GM23338 (cell line): ENCODE measurements around the gene CHMP3. TPM values are rescaled to one million over a fixed set of nuclear protein-coding genes. Genes with fewer than 3 reads are reported as not detected.

Source experiments
- ATAC-seq: fragments of 200-7000 bp; cut with Tn5 transposase; 3 replicates; pipeline ENCODE4 v1.9.1; 2020
- DNase-seq: peaks from one replicate; pipeline ENCODE4 v3.0.0-alpha.2; 2015; ENCODE audit warnings: low spot score
- H2AFZ ChIP-seq: fragments of 200-600 bp; sonication (generic); 2 replicates; pipeline ENCODE4 v1.8.0; 2016; ENCODE audit warnings: antibody characterized with exemption, mild to moderate bottlenecking, moderate library complexity
- H3F3A ChIP-seq: fragments of 200-600 bp; sonication (generic); replicated peaks from 2 replicates; pipeline ENCODE4 v1.8.0; 2017; ENCODE audit warnings: antibody characterized with exemption, mixed run types, low read depth
- H3K27ac ChIP-seq: fragments of 200-600 bp; sonication (generic); 2 replicates; pipeline ENCODE4 v1.6.1; 2016; ENCODE audit warnings: low read depth
- H3K27me3 ChIP-seq: fragments of 200-600 bp; sonication (generic); 2 replicates; pipeline ENCODE4 v1.8.0; 2016; ENCODE audit warnings: mild to moderate bottlenecking, mixed run types, moderate library complexity; ENCODE audit not compliant: insufficient read depth
- H3K36me3 ChIP-seq: fragments of 200-600 bp; sonication (generic); 2 replicates; pipeline ENCODE4 v1.8.0; 2016; ENCODE audit warnings: mild to moderate bottlenecking; ENCODE audit not compliant: insufficient read depth
- H3K4me1 ChIP-seq: fragments of 200-600 bp; sonication (generic); 2 replicates; pipeline ENCODE4 v1.8.0; 2016; ENCODE audit warnings: mild to moderate bottlenecking, moderate library complexity; ENCODE audit not compliant: insufficient read depth
- H3K4me2 ChIP-seq: fragments of 200-600 bp; sonication (generic); 2 replicates; pipeline ENCODE4 v1.7.1; 2017; ENCODE audit warnings: mixed run types
- H3K4me3 ChIP-seq: fragments of 200-600 bp; sonication (generic); 2 replicates; pipeline ENCODE4 v1.6.1; 2016; ENCODE audit warnings: mixed run types
- H3K79me2 ChIP-seq: fragments of 200-600 bp; sonication (generic); replicated peaks from 2 replicates; pipeline ENCODE4 v1.8.0; 2017; ENCODE audit warnings: mild to moderate bottlenecking; ENCODE audit not compliant: insufficient read depth
- H3K9me2 ChIP-seq: fragments of 200-600 bp; sonication (generic); 2 replicates; pipeline ENCODE4 v1.8.0; 2017; ENCODE audit not compliant: insufficient read depth
- H4K20me1 ChIP-seq: fragments of 200-600 bp; sonication (generic); replicated peaks from 2 replicates; pipeline ENCODE4 v1.8.0; 2017; ENCODE audit warnings: mild to moderate bottlenecking; ENCODE audit not compliant: insufficient read depth
- H3K27ac Mint-ChIP-seq: 2 replicates; pipeline ENCODE4 v1.8.0; 2020; ENCODE audit warnings: inconsistent platforms, mild to moderate bottlenecking, moderate library complexity, mixed read lengths
- H3K27me3 Mint-ChIP-seq: 3 replicates; pipeline ENCODE4 v1.8.0; 2022; ENCODE audit warnings: low read depth, mild to moderate bottlenecking, moderate library complexity, mixed read lengths, inconsistent platforms; ENCODE audit not compliant: insufficient read depth, poor library complexity
- H3K36me3 Mint-ChIP-seq: 3 replicates; pipeline ENCODE4 v1.8.0; 2021; ENCODE audit warnings: low read depth, mild to moderate bottlenecking, inconsistent platforms, moderate library complexity, mixed read lengths
- H3K4me1 Mint-ChIP-seq: 3 replicates; pipeline ENCODE4 v1.8.0; 2020; ENCODE audit warnings: mild to moderate bottlenecking, inconsistent platforms, mixed read lengths
- H3K4me3 Mint-ChIP-seq: 3 replicates; pipeline ENCODE4 v1.8.0; 2021; ENCODE audit warnings: moderate library complexity, mild to moderate bottlenecking, inconsistent platforms, mixed read lengths
- H3K9me3 Mint-ChIP-seq: 3 replicates; pipeline ENCODE4 v1.8.0; 2020; ENCODE audit warnings: moderate library complexity, mild to moderate bottlenecking, inconsistent platforms, mixed read lengths
- CREB1 ChIP-seq: fragments of 250-450 bp; sonication (Bioruptor Pico); IDR thresholded peaks from 2 replicates; pipeline ENCODE4 v1.5.0; 2020; ENCODE audit warnings: low read depth, mild to moderate bottlenecking, moderate library complexity
- EZH2 ChIP-seq: fragments of 200-600 bp; sonication (generic); IDR thresholded peaks from one replicate; pipeline ENCODE4 v1.8.0; 2017; ENCODE audit warnings: antibody characterized with exemption, mild to moderate bottlenecking, low read depth; ENCODE audit not compliant: unreplicated experiment
- JUNB ChIP-seq: IDR thresholded peaks from one replicate; pipeline ENCODE4 v1.6.1; 2016; ENCODE audit warnings: antibody characterized with exemption; ENCODE audit not compliant: unreplicated experiment
- NANOG ChIP-seq: IDR thresholded peaks from 2 replicates; pipeline ENCODE4 v1.6.1; 2016; ENCODE audit warnings: antibody characterized with exemption, borderline replicate concordance
- POLR2AphosphoS5 ChIP-seq: IDR thresholded peaks from 2 replicates; pipeline ENCODE4 v1.6.1; 2016; ENCODE audit warnings: antibody characterized with exemption, low read depth
- STAT1 ChIP-seq: IDR thresholded peaks from one replicate; pipeline ENCODE4 v1.6.1; 2016; ENCODE audit warnings: antibody characterized with exemption; ENCODE audit not compliant: unreplicated experiment
- ZNF114 ChIP-seq: fragments of 250-450 bp; sonication (Bioruptor Pico); IDR thresholded peaks from 2 replicates; pipeline ENCODE4 v1.5.0; 2020; ENCODE audit warnings: mild to moderate bottlenecking, moderate library complexity
- ZNF331 ChIP-seq: fragments of 250-450 bp; sonication (Bioruptor Pico); IDR thresholded peaks from 2 replicates; pipeline ENCODE4 v1.5.0; 2020; ENCODE audit warnings: low read depth, mild to moderate bottlenecking, moderate library complexity
- polyA plus RNA-seq: library from polyadenylated mRNA; unstranded; fragments of >200 nt; fragmentation: Nextera tagmentation; extraction: Ambion mirVana; gene quantifications from 2 replicates; pipeline ENCODE4 v1.2.1, GENCODE V29; 2016
- total RNA-seq: library from RNA; depleted of rRNA; stranded (reverse); fragments of >200 nt; shearing (Covaris generic); gene quantifications from 2 replicates; pipeline ENCODE4 v1.2.3, GENCODE V29; 2014
- TF ChIP-seq, protein P1 (sequence below): IDR thresholded peaks from 2 replicates; pipeline ENCODE4 v1.6.1; 2016; ENCODE audit warnings: antibody characterized with exemption
- TF ChIP-seq, protein P2 (sequence below): IDR thresholded peaks from one replicate; pipeline ENCODE4 v1.6.1; 2018; ENCODE audit warnings: antibody characterized with exemption; ENCODE audit not compliant: unreplicated experiment
- TF ChIP-seq, protein P3 (sequence below): fragments of 250-450 bp; sonication (Bioruptor Pico); IDR thresholded peaks from 2 replicates; pipeline ENCODE4 v1.5.0; 2020; ENCODE audit warnings: mild to moderate bottlenecking, moderate library complexity

Gene CHMP3
- total and polyA plus RNA-seq, 2 experiments from 2014 or later = 15.5 to 15.6 TPM

DNA sequence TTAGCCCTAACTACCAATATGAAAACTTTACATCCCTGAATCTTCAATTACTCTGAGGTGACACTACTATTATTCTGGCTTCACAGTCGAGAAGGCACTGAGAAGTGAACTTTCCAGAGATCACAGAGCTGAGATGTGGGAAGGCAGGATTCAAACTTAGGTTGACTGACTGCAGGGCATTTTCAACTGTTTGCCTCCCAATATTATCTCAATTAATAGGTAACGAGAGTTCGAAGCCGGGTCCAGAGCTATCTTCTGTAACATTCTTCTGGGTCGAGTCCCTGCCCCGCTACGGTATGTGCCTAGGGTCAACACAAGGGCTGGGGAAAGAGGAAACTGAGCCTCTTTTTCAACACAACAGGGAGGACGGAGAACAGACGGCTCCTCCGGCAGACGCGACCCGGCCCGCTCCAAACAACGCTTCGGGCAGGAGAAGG is 740 bp downstream of the CHMP3 start:
- H3K27me3 ChIP-seq = peaks cover 5% of the 10 kb centered on the region; the same call in 1 of the 2 replicates
- TF ChIP-seq CREB1 (CRISPR knock-in tag) (no peak), JUNB (no peak), POLR2AphosphoS5 (peak; percentile 61)
- H2AFZ ChIP-seq = peak overlapping the region; percentile 93; the same call in 1 of the 2 replicates
- Mint-ChIP-seq H3K36me3 (peaks cover 5% of the 10 kb centered on the region), H3K4me1 (peaks cover 4% of the 10 kb centered on the region; the same call in 1 of the 3 replicates), H3K27ac (peak overlapping the region; percentile 99), H3K9me3 (peaks cover 6% of the 10 kb centered on the region; the same call in 2 of the 3 replicates), H3K27me3 (peaks cover 16% of the 10 kb centered on the region), H3K4me3 (peak overlapping the region; percentile 96)
- DNase-seq (no peak), ATAC-seq (no peak)
- H3F3A ChIP-seq = no peaks in the 10 kb centered on the region
- H3K4me2 ChIP-seq = peak overlapping the region; percentile 82
- H3K36me3 ChIP-seq = 0 out of 2 replicates have a peak, but pooled peaks cover 3% of the 10 kb centered on the region
- H3K9me2 ChIP-seq = peaks cover 11% of the 10 kb centered on the region
- no peaks in the 10 kb centered on the region; the same call in 1 of the 2 replicates for H4K20me1 ChIP-seq
- H3K79me2 ChIP-seq = peaks cover 51% of the 10 kb centered on the region
- H3K4me3 ChIP-seq = peak overlapping the region; percentile 90
- H3K4me1 ChIP-seq = peaks cover 9% of the 10 kb centered on the region
- peak overlapping the region; percentile 99 for H3K27ac ChIP-seq

DNA sequence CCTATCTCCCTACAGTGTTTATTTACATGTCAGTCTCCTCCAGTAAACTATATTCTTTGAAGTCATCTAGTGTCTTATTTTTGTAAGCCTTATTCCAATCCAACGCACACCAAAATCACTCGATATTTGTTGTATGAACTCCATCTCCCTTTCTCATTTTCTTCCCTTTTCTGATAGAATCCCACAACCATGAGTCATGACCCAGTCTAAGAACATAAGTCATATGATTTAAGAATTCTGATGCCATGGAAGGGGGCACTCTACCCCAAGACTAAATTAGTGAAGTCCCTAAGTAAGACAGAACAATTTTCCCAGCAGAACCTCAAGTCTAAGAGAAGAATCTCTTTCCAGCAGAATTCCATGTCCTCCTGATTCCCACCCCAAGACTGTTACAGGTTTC is 5.4 kb downstream of the CHMP3 start:
- Histone ChIP-seq H4K20me1 (no peaks in the 10 kb centered on the region; the same call in 1 of the 2 replicates), H3K4me2 (no peak overlapping the region), H3F3A (no peaks in the 10 kb centered on the region), H3K27ac (no peak overlapping the region), H3K4me1 (peaks cover 15% of the 10 kb centered on the region), H2AFZ (no peak overlapping the region), H3K36me3 (0 out of 2 replicates have a peak, but pooled peaks cover 3% of the 10 kb centered on the region), H3K27me3 (no peaks in the 10 kb centered on the region), H3K4me3 (no peak overlapping the region), H3K9me2 (no peaks in the 10 kb centered on the region), H3K79me2 (peaks cover 95% of the 10 kb centered on the region)
- Mint-ChIP-seq H3K27me3 (peaks cover 6% of the 10 kb centered on the region), H3K9me3 (peaks cover 3% of the 10 kb centered on the region; the same call in 2 of the 3 replicates), H3K4me1 (peaks cover 4% of the 10 kb centered on the region; the same call in 1 of the 3 replicates), H3K4me3 (no peak overlapping the region), H3K27ac (no peak overlapping the region), H3K36me3 (peaks cover 17% of the 10 kb centered on the region)
- DNase-seq (no peak), ATAC-seq (no peak)
- TF ChIP-seq, protein P1, sequence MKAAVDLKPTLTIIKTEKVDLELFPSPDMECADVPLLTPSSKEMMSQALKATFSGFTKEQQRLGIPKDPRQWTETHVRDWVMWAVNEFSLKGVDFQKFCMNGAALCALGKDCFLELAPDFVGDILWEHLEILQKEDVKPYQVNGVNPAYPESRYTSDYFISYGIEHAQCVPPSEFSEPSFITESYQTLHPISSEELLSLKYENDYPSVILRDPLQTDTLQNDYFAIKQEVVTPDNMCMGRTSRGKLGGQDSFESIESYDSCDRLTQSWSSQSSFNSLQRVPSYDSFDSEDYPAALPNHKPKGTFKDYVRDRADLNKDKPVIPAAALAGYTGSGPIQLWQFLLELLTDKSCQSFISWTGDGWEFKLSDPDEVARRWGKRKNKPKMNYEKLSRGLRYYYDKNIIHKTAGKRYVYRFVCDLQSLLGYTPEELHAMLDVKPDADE = no peak
- TF ChIP-seq JUNB (no peak), ZNF114 (CRISPR knock-in tag) (no peak), ZNF331 (CRISPR knock-in tag) (no peak), STAT1 (no peak), POLR2AphosphoS5 (no peak), NANOG (no peak), EZH2 (no peak)
- TF ChIP-seq, protein P2, sequence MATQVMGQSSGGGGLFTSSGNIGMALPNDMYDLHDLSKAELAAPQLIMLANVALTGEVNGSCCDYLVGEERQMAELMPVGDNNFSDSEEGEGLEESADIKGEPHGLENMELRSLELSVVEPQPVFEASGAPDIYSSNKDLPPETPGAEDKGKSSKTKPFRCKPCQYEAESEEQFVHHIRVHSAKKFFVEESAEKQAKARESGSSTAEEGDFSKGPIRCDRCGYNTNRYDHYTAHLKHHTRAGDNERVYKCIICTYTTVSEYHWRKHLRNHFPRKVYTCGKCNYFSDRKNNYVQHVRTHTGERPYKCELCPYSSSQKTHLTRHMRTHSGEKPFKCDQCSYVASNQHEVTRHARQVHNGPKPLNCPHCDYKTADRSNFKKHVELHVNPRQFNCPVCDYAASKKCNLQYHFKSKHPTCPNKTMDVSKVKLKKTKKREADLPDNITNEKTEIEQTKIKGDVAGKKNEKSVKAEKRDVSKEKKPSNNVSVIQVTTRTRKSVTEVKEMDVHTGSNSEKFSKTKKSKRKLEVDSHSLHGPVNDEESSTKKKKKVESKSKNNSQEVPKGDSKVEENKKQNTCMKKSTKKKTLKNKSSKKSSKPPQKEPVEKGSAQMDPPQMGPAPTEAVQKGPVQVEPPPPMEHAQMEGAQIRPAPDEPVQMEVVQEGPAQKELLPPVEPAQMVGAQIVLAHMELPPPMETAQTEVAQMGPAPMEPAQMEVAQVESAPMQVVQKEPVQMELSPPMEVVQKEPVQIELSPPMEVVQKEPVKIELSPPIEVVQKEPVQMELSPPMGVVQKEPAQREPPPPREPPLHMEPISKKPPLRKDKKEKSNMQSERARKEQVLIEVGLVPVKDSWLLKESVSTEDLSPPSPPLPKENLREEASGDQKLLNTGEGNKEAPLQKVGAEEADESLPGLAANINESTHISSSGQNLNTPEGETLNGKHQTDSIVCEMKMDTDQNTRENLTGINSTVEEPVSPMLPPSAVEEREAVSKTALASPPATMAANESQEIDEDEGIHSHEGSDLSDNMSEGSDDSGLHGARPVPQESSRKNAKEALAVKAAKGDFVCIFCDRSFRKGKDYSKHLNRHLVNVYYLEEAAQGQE = no peak
- TF ChIP-seq, protein P3, sequence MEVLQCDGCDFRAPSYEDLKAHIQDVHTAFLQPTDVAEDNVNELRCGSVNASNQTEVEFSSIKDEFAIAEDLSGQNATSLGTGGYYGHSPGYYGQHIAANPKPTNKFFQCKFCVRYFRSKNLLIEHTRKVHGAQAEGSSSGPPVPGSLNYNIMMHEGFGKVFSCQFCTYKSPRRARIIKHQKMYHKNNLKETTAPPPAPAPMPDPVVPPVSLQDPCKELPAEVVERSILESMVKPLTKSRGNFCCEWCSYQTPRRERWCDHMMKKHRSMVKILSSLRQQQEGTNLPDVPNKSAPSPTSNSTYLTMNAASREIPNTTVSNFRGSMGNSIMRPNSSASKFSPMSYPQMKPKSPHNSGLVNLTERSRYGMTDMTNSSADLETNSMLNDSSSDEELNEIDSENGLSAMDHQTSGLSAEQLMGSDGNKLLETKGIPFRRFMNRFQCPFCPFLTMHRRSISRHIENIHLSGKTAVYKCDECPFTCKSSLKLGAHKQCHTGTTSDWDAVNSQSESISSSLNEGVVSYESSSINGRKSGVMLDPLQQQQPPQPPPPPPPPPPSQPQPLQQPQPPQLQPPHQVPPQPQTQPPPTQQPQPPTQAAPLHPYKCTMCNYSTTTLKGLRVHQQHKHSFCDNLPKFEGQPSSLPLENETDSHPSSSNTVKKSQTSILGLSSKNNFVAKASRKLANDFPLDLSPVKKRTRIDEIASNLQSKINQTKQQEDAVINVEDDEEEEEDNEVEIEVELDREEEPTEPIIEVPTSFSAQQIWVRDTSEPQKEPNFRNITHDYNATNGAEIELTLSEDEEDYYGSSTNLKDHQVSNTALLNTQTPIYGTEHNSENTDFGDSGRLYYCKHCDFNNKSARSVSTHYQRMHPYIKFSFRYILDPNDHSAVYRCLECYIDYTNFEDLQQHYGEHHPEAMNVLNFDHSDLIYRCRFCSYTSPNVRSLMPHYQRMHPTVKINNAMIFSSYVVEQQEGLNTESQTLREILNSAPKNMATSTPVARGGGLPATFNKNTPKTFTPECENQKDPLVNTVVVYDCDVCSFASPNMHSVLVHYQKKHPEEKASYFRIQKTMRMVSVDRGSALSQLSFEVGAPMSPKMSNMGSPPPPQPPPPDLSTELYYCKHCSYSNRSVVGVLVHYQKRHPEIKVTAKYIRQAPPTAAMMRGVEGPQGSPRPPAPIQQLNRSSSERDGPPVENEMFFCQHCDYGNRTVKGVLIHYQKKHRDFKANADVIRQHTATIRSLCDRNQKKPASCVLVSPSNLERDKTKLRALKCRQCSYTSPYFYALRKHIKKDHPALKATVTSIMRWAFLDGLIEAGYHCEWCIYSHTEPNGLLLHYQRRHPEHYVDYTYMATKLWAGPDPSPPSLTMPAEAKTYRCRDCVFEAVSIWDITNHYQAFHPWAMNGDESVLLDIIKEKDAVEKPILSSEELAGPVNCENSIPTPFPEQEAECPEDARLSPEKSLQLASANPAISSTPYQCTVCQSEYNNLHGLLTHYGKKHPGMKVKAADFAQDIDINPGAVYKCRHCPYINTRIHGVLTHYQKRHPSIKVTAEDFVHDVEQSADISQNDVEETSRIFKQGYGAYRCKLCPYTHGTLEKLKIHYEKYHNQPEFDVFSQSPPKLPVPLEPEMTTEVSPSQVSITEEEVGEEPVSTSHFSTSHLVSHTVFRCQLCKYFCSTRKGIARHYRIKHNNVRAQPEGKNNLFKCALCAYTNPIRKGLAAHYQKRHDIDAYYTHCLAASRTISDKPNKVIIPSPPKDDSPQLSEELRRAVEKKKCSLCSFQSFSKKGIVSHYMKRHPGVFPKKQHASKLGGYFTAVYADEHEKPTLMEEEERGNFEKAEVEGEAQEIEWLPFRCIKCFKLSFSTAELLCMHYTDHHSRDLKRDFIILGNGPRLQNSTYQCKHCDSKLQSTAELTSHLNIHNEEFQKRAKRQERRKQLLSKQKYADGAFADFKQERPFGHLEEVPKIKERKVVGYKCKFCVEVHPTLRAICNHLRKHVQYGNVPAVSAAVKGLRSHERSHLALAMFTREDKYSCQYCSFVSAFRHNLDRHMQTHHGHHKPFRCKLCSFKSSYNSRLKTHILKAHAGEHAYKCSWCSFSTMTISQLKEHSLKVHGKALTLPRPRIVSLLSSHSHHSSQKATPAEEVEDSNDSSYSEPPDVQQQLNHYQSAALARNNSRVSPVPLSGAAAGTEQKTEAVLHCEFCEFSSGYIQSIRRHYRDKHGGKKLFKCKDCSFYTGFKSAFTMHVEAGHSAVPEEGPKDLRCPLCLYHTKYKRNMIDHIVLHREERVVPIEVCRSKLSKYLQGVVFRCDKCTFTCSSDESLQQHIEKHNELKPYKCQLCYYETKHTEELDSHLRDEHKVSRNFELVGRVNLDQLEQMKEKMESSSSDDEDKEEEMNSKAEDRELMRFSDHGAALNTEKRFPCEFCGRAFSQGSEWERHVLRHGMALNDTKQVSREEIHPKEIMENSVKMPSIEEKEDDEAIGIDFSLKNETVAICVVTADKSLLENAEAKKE (CRISPR knock-in tag) = no peak
